Measurements from ENCODE around the gene NCOA7. TPM values are rescaled to one million over a fixed set of nuclear protein-coding genes. Genes with fewer than 3 reads are reported as not detected.

NCOA7 gene
- total and polyA plus RNA-seq, 11 donors, result 3.8 to 23.1 (median 8.2) TPM

- peak overlapping the region in 9 of 12 donors; percentile 74 to 98 (median 88) for H3K4me3 ChIP-seq
- DNase-seq (no peak), ATAC-seq (no peak)
- H3K4me1 ChIP-seq, result peaks cover 0 to 54% (median 22%) of the 10 kb centered on the region in 12 donors
- 72 to 74% (median 73%) methylated on average over 3 of the region's 3 CpGs for WGBS, 4 donors
- no peak for TF ChIP-seq POLR2A (IDR thresholded peaks at IDR 0.05)
- TF ChIP-seq CTCF (IDR thresholded peaks at IDR 0.05), result no peak
- intact Hi-C loops (cut with DNase I), result loop anchor here in 9 of 10 donors (5.0 to 10.0 kb wide), 7 partner anchors 45 to 165 kb away; partner anchors contain the start of gene HINT3 (in 1 of the 9)
- peaks cover 0 to 6% (median 0%) of the 10 kb centered on the region in 9 donors for H3K36me3 ChIP-seq
- H3K27ac ChIP-seq, result peak overlapping the region in 6 of 12 donors; percentile 26 to 97 (median 96)
- no peaks in the 10 kb centered on the region for H3K9me3 ChIP-seq
- H3K27me3 ChIP-seq, result no peaks in the 10 kb centered on the region
Measured at GRCh38 chr6:125792172-125792571, 1.4 kb downstream of the NCOA7 start.

GRCh38 chr6:125792680-125793079, 1.9 kb downstream of the NCOA7 start:
- intact Hi-C loops (cut with DNase I), result loop anchor here in 9 of 10 donors (5.0 to 10.0 kb wide), 7 partner anchors 45 to 165 kb away; partner anchors contain the start of gene HINT3 (in 1 of the 9)
- peaks cover 0 to 56% (median 22%) of the 10 kb centered on the region in 12 donors for H3K4me1 ChIP-seq
- H3K4me3 ChIP-seq, result peak overlapping the region in 5 of 12 donors; percentile 81 to 98 (median 91)
- TF ChIP-seq CTCF (IDR thresholded peaks at IDR 0.05) (no peak), POLR2A (IDR thresholded peaks at IDR 0.05) (no peak)
- ATAC-seq (no peak), DNase-seq (no peak)
- no peaks in the 10 kb centered on the region for H3K27me3 ChIP-seq
- H3K9me3 ChIP-seq, result no peaks in the 10 kb centered on the region
- peak overlapping the region in 5 of 12 donors; percentile 6 to 97 (median 28) for H3K27ac ChIP-seq
- peaks cover 0 to 8% (median 0%) of the 10 kb centered on the region in 9 donors for H3K36me3 ChIP-seq

- WGBS, 4 donors, result 70 to 91% (median 82%) methylated on average over 2 of the region's 2 CpGs
- Histone ChIP-seq H3K9me3 (no peaks in the 10 kb centered on the region), H3K27me3 (no peaks in the 10 kb centered on the region), H3K27ac (peak overlapping the region in 7 of 12 donors; percentile 2 to 97 (median 22)), H3K4me1 (peaks cover 0 to 62% (median 22%) of the 10 kb centered on the region in 12 donors), H3K4me3 (peak overlapping the region in 3 of 12 donors; percentile 19 to 92 (median 81)), H3K36me3 (peaks cover 0 to 8% (median 0%) of the 10 kb centered on the region in 9 donors)
- intact Hi-C loops (cut with DNase I), result loop anchor here in 9 of 10 donors (5.0 to 10.0 kb wide), 7 partner anchors 44 to 164 kb away; partner anchors contain the start of gene HINT3 (in 1 of the 9)
- DNase-seq (peak in 2 of 5 donors; percentile 18 to 41), ATAC-seq (no peak)
- TF ChIP-seq CTCF (IDR thresholded peaks at IDR 0.05) (no peak), POLR2A (IDR thresholded peaks at IDR 0.05) (no peak)
Measured at GRCh38 chr6:125793280-125793679, 2.5 kb downstream of the NCOA7 start.

- Histone ChIP-seq H3K9me3 (no peaks in the 10 kb centered on the region), H3K36me3 (peaks cover 0 to 8% (median 0%) of the 10 kb centered on the region in 9 donors), H3K4me3 (peak overlapping the region in 3 of 12 donors; percentile 19 to 92 (median 81)), H3K27ac (peak overlapping the region in 7 of 12 donors; percentile 1 to 97 (median 22)), H3K4me1 (peaks cover 0 to 65% (median 21%) of the 10 kb centered on the region in 12 donors), H3K27me3 (no peaks in the 10 kb centered on the region)
- intact Hi-C loops (cut with DNase I), result loop anchor here in 9 of 10 donors (5.0 to 10.0 kb wide), 7 partner anchors 43 to 163 kb away; partner anchors contain the start of gene HINT3 (in 1 of the 9)
- DNase-seq (no peak), ATAC-seq (no peak)
- WGBS, 4 donors, result 78 to 84% (median 82%) methylated on average over 3 of the region's 3 CpGs
- TF ChIP-seq CTCF (IDR thresholded peaks at IDR 0.05) (no peak), POLR2A (IDR thresholded peaks at IDR 0.05) (no peak)
Measured at GRCh38 chr6:125793863-125794262, 3.1 kb downstream of the NCOA7 start.

Measured in heart left ventricle (tissue), 16 donors.